Body of pancreas (tissue), 4 donors: ENCODE measurements around the gene FNIP1. TPM values are rescaled to one million over a fixed set of nuclear protein-coding genes. Genes with fewer than 3 reads are reported as not detected.

ENCODE experiments used
- ATAC-seq: fragments of 150-250 bp; one replicate; pipeline ENCODE4 v1.9.1; 2016
- DNase-seq, 4 donors: peaks; one replicate each; pipeline ENCODE4 v3.0.0-alpha.2; 2019
- H3K27ac ChIP-seq, 4 donors: fragments of 200-600 bp; sonication (generic); 1 replicate in 3 of 4; 2 replicates in 1 of 4; pipeline versions ENCODE4 v1.5.1 to v1.6.1; 2016 to 2019; ENCODE audit warnings: mild to moderate bottlenecking in 1 of 4, mixed read lengths in 1 of 4, moderate library complexity in 1 of 4
- H3K27me3 ChIP-seq, 2 donors: fragments of 200-600 bp; sonication (generic); one replicate each; pipeline ENCODE4 v1.6.0; 2016; ENCODE audit warnings: mild to moderate bottlenecking in 1 of 2
- H3K36me3 ChIP-seq, 2 donors: fragments of 200-600 bp; sonication (generic); replicated peaks in 1 of 2; 2 replicates each; pipeline ENCODE4 v1.5.1; 2016; ENCODE audit warnings: low read depth in 2 of 2; ENCODE audit not compliant: insufficient read depth in 1 of 2
- H3K4me1 ChIP-seq: fragments of 200-600 bp; sonication (generic); one replicate; pipeline ENCODE4 v1.6.0; 2016
- H3K4me3 ChIP-seq, 2 donors: fragments of 200-600 bp; sonication (generic); 1 replicate in 1 of 2; 2 replicates in 1 of 2; pipeline ENCODE4 v1.5.1; 2016 to 2019
- H3K9me3 ChIP-seq, 3 donors: fragments of 200-600 bp; sonication (generic); 1 replicate in 2 of 3; 2 replicates in 1 of 3; pipeline ENCODE4 v1.5.1; 2016
- POLR2A ChIP-seq, 3 donors: fragments of 450-650 bp; IDR thresholded peaks; one replicate each; pipeline ENCODE4 v1.6.1; 2016; ENCODE audit warnings: antibody characterized with exemption in 3 of 3, mild to moderate bottlenecking in 2 of 3
- WGBS, 2 donors: methylation state at CpG; one replicate each; pipeline ENCODE4 v1.1.5; 2017; 5-methylcytosine and 5-hydroxymethylcytosine counted together
- intact Hi-C: fragments of 100-400 bp; cut with DNase I; formaldehyde crosslinking; loops from one replicate; pipeline ENCODE4 v1.15.1; 2023
- total RNA-seq, 2 donors: library from RNA; depleted of rRNA; stranded (reverse); fragments of >200 nt; gene quantifications; one replicate each; pipeline ENCODE4 v1.1.0, GENCODE V29; 2016
- TF ChIP-seq, protein P1 (sequence below), 7 experiments: fragments of 450-650 bp in 4 of 7; fragments of 200-600 bp in 3 of 7; sonication (generic) in 3 of 7; IDR thresholded peaks; one replicate each; pipeline ENCODE4 v1.5.1; 2016 to 2019; ENCODE audit warnings: antibody characterized with exemption in 7 of 7

Gene FNIP1
- total RNA-seq, 2 donors from 2014 or later: 20.5 to 35.9 TPM

DNA sequence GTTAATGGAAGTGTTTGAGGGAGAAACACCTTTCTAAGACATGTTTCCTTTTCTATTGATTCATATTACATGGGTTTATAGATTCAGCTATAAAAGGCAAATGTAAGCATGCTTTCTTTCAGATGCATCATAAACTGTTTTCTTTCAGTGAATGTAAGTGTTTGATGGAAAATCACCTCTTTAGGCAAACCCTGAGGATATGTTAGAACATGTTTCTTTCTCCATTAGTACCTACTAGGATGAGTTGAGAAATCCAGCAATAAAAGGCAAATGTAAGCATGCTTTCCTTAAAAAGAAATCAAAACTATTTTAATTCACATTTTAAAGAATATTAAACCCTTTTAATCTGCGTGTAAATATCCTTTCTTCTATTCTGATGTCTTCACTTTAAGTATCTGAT, 31.6 kb downstream of the FNIP1 start:
- WGBS, 2 donors: 38 to 51% methylated on average over 1 of the region's 1 CpG
- no peaks in the 10 kb centered on the region for H3K27me3 ChIP-seq
- H3K36me3 ChIP-seq: no peaks in the 10 kb centered on the region
- TF ChIP-seq POLR2A (IDR thresholded peaks at IDR 0.05): no peak
- TF ChIP-seq, protein P1, sequence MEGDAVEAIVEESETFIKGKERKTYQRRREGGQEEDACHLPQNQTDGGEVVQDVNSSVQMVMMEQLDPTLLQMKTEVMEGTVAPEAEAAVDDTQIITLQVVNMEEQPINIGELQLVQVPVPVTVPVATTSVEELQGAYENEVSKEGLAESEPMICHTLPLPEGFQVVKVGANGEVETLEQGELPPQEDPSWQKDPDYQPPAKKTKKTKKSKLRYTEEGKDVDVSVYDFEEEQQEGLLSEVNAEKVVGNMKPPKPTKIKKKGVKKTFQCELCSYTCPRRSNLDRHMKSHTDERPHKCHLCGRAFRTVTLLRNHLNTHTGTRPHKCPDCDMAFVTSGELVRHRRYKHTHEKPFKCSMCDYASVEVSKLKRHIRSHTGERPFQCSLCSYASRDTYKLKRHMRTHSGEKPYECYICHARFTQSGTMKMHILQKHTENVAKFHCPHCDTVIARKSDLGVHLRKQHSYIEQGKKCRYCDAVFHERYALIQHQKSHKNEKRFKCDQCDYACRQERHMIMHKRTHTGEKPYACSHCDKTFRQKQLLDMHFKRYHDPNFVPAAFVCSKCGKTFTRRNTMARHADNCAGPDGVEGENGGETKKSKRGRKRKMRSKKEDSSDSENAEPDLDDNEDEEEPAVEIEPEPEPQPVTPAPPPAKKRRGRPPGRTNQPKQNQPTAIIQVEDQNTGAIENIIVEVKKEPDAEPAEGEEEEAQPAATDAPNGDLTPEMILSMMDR (IDR thresholded peaks at IDR 0.05): no peak
- no peak for DNase-seq
- peaks cover 21% of the 10 kb centered on the region for H3K4me1 ChIP-seq
- H3K27ac ChIP-seq: no peak overlapping the region
- no peaks in the 10 kb centered on the region for H3K9me3 ChIP-seq
- intact Hi-C loops: no loop called here
- H3K4me3 ChIP-seq: no peak overlapping the region
- ATAC-seq: no peak

DNA sequence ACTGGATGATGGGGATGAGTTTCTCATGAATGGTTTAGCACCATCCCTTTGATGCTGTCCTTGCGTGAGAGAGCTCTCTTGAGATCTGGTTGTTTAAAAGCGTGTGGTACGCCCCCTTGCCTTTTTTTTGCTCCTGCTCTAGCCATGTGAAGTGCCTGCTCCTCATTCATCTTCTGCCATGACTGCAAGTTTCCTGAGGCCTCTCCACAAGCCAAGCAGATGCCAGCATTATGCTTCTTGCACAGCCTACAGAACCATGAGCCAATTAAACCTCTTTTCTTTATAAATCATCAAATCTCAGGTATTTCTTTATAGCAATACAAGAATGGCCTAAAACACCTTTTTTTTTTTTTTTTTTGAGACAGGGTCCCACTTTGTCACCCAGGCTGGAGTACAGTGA, 32.8 kb downstream of the FNIP1 start:
- DNase-seq (no peak), ATAC-seq (no peak)
- 94 to 97% methylated on average over 3 of the region's 3 CpGs for WGBS, 2 donors
- H3K4me3 ChIP-seq: no peak overlapping the region
- no peaks in the 10 kb centered on the region for H3K9me3 ChIP-seq
- no peak for TF ChIP-seq POLR2A (IDR thresholded peaks at IDR 0.05)
- TF ChIP-seq, protein P1 (IDR thresholded peaks at IDR 0.05): no peak
- no peak overlapping the region for H3K27ac ChIP-seq
- no peaks in the 10 kb centered on the region for H3K27me3 ChIP-seq
- intact Hi-C loops: no loop called here
- H3K4me1 ChIP-seq: peaks cover 17% of the 10 kb centered on the region
- no peaks in the 10 kb centered on the region for H3K36me3 ChIP-seq

DNA sequence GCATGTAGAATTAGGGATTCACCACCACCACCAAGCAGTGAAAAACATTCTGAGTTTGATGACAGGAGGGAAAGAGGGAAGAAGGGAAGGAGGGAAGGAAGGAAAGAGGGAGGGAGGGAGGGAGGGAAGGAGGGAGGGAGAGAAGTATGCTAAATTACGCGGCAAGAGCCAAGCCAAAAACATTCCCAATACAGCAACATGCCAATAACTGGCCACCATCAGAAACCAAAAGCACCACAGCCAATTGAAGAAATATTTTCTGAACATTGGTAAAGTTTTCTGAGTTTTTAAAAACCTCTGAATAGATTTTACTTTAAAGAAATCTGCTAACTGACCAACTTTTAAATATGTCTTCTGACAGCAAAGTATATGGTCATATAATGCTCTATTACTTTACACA, 36.0 kb downstream of the FNIP1 start:
- TF ChIP-seq POLR2A (IDR thresholded peaks at IDR 0.05): no peak
- TF ChIP-seq, protein P1 (IDR thresholded peaks at IDR 0.05): no peak
- peaks cover 26% of the 10 kb centered on the region for H3K4me1 ChIP-seq
- intact Hi-C loops: no loop called here
- H3K27me3 ChIP-seq: no peaks in the 10 kb centered on the region
- ATAC-seq (no peak), DNase-seq (no peak)
- no peaks in the 10 kb centered on the region for H3K36me3 ChIP-seq
- H3K9me3 ChIP-seq: no peaks in the 10 kb centered on the region
- 84 to 88% methylated on average over 2 of the region's 2 CpGs for WGBS, 2 donors
- H3K27ac ChIP-seq: no peak overlapping the region
- H3K4me3 ChIP-seq: no peak overlapping the region

DNA sequence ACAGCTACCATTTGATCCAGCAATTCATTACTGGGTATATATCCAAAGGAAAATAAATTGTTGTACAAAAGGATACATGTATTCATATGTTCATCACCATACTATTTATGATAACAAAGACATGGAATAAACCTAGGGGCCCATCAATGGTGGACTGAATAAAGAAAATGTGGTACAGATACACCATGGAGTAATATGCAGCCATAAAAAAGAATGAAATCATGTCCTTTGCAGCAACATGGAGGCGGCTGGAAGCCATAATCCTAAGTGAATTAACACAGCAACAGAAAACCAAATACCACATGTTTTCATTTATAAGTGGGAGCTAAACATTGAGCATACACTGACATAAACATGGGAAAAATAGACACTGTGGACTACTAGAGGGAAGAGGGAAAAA, 37.1 kb downstream of the FNIP1 start:
- TF ChIP-seq, protein P1 (IDR thresholded peaks at IDR 0.05): no peak
- no peak for TF ChIP-seq POLR2A (IDR thresholded peaks at IDR 0.05)
- H3K27me3 ChIP-seq: no peaks in the 10 kb centered on the region
- H3K36me3 ChIP-seq: no peaks in the 10 kb centered on the region
- 100% methylated on average over 1 of the region's 1 CpG for WGBS, 2 donors
- intact Hi-C loops: no loop called here
- peaks cover 23% of the 10 kb centered on the region for H3K4me1 ChIP-seq
- H3K9me3 ChIP-seq: no peaks in the 10 kb centered on the region
- H3K4me3 ChIP-seq: no peak overlapping the region
- no peak overlapping the region for H3K27ac ChIP-seq
- DNase-seq (no peak), ATAC-seq (no peak)

DNA sequence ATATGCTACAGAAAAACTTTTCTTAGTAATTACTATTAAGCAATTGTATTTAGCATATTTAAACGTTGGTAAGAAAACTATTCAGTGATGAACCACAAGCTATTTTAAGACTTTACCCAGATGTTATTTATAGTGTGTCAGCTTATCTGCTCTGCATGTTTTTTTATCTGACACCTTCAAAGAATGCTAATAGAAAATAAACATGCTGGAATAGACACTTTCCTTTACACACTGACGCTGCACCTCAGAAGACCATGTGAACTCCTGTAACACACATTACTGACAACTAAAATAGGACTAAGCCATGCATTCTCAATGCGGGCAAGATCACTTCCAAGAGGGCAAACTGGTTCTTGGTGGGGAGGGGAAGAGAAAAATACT, 38.3 kb downstream of the FNIP1 start:
- ATAC-seq (no peak), DNase-seq (no peak)
- H3K27me3 ChIP-seq: no peaks in the 10 kb centered on the region
- no peaks in the 10 kb centered on the region for H3K9me3 ChIP-seq
- TF ChIP-seq, protein P1 (IDR thresholded peaks at IDR 0.05): no peak
- no peak for TF ChIP-seq POLR2A (IDR thresholded peaks at IDR 0.05)
- intact Hi-C loops: no loop called here
- peaks cover 32% of the 10 kb centered on the region for H3K4me1 ChIP-seq
- 19% methylated on average over 3 of the region's 3 CpGs for WGBS, 2 donors
- no peak overlapping the region for H3K27ac ChIP-seq
- H3K36me3 ChIP-seq: no peaks in the 10 kb centered on the region
- H3K4me3 ChIP-seq: no peak overlapping the region
